ENCODE measurements around the gene DNAH14. TPM values are rescaled to one million over a fixed set of nuclear protein-coding genes. Genes with fewer than 3 reads are reported as not detected.
"Not testable (repeated sequence)": the region's sequence is repeated elsewhere in the genome, so short reads cannot be mapped to it uniquely, and the experiment has no call there.

DNAH14 gene
- total RNA-seq, 1 donor, result 14.7 TPM

DNA sequence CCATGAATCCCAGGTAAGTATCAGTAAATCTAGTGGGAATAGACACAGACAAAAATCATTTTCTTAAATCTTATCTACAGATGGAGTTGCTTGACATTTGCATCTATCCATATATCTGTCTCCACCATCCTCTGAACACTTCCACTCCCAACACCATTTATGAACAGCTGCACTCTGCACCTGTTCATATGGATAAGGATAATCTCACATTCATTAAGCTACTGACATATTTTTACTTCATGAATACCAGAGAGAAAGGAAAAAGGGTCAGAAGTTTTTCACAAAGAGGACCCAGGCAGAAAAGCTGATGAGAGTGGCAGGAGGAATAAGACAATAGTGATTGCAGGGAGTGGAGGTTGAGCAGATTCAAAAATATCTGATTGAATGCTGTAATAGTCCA is 222.6 kb downstream of the DNAH14 start:
- no peak overlapping the region for H3K4me3 ChIP-seq (ENCODE audit: low read depth, low read length)
- TF ChIP-seq, protein P1, sequence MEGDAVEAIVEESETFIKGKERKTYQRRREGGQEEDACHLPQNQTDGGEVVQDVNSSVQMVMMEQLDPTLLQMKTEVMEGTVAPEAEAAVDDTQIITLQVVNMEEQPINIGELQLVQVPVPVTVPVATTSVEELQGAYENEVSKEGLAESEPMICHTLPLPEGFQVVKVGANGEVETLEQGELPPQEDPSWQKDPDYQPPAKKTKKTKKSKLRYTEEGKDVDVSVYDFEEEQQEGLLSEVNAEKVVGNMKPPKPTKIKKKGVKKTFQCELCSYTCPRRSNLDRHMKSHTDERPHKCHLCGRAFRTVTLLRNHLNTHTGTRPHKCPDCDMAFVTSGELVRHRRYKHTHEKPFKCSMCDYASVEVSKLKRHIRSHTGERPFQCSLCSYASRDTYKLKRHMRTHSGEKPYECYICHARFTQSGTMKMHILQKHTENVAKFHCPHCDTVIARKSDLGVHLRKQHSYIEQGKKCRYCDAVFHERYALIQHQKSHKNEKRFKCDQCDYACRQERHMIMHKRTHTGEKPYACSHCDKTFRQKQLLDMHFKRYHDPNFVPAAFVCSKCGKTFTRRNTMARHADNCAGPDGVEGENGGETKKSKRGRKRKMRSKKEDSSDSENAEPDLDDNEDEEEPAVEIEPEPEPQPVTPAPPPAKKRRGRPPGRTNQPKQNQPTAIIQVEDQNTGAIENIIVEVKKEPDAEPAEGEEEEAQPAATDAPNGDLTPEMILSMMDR (IDR thresholded peaks at IDR 0.05; ENCODE audit: insufficient read depth, low read depth, low read length), result no peak
- DNase-seq (ENCODE audit: low read depth), result no peak

DNA sequence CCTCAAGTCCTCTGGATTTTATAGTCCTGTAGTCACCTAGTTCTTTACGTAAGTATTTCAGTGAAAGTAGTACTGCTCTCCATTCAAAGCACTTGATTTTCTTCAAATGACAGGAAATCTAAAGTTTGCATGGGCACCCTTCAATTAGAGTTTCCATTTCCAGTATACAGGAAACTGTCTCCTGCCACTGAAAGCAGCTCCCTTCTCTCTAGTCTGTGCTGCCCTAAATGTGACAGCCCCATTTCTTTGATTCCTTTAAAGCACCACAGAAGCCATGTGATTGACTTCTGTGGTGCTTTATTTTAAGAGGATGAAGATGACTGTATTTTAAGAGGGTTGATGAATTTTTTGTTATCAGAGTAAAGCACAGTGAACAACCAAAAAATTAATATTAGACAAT is 226.1 kb downstream of the DNAH14 start:
- DNase-seq (ENCODE audit: low read depth), result no peak
- no peak overlapping the region for H3K4me3 ChIP-seq (ENCODE audit: low read depth, low read length)
- TF ChIP-seq, protein P1 (IDR thresholded peaks at IDR 0.05; ENCODE audit: insufficient read depth, low read depth, low read length), result no peak

- no peak overlapping the region for H3K4me3 ChIP-seq (ENCODE audit: low read depth, low read length)
- TF ChIP-seq, protein P1 (IDR thresholded peaks at IDR 0.05; ENCODE audit: insufficient read depth, low read depth, low read length), result no peak
- no peak for DNase-seq (ENCODE audit: low read depth)
Observed at GRCh38 chr1:225156254-225156653, 226.8 kb downstream of the DNAH14 start.

- no peak overlapping the region for H3K4me3 ChIP-seq (ENCODE audit: low read depth, low read length)
- TF ChIP-seq, protein P1 (IDR thresholded peaks at IDR 0.05; ENCODE audit: insufficient read depth, low read depth, low read length), result no peak
- no peak for DNase-seq (ENCODE audit: low read depth)
Observed at GRCh38 chr1:225158291-225158690, 228.8 kb downstream of the DNAH14 start.

DNA sequence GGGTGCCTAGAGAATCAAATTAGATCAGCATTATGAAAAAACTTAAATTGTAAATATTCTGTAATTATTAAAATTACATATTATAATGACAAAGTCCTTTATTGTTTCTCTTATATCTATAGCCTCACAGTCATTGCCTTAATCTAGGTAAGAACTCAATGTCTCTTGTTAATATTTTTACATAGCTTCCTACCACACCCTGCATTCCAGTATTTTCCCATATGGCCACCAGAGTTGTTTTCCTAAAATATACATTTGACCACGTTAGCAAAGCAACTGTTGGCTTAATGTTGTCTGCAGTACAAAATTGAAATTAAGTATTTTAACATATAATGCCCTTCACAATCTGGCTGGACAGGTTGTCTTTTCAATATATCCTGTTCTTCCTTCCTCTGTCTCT is 230.3 kb downstream of the DNAH14 start:
- DNase-seq (ENCODE audit: low read depth), result no peak
- TF ChIP-seq, protein P1 (IDR thresholded peaks at IDR 0.05; ENCODE audit: insufficient read depth, low read depth, low read length), result no peak
- no peak overlapping the region for H3K4me3 ChIP-seq (ENCODE audit: low read depth, low read length)

DNA sequence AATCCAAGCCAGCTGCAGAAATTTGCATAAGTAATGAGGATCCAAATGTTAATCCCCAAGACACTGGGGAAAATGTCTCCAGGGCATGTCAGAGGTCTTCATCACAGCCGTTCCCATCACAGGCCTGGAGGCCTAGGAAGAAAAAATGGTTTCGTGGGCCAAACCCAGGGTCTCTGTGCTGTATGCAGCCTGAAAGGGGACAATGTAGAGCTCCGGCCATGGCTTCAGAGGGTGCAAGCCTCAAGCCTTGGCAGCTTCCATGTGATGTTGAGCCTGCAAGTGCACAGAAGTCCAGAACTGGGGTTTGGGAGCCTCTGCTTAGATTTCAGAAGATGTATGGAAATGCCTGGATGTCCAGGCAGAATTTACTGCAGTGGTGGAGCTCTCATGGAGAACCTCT is 247.9 kb downstream of the DNAH14 start:
- not testable (repeated sequence) for DNase-seq (ENCODE audit: low read depth)

GRCh38 chr1:225179686-225180085 is 250.2 kb downstream of the DNAH14 start:
- H3K4me3 ChIP-seq (ENCODE audit: low read depth, low read length), result no peak overlapping the region
- TF ChIP-seq, protein P1 (IDR thresholded peaks at IDR 0.05; ENCODE audit: insufficient read depth, low read depth, low read length), result no peak
- DNase-seq (ENCODE audit: low read depth), result no peak

More for the DNA sequence above, 247.9 kb downstream of the DNAH14 start:
- not testable (repeated sequence) for H3K4me3 ChIP-seq (ENCODE audit: low read depth, low read length)
